ENCODE measurements around the gene ZNF565. TPM values are rescaled to one million over a fixed set of nuclear protein-coding genes. Genes with fewer than 3 reads are reported as not detected.

Gene ZNF565
- total and polyA plus RNA-seq, 10 of the 15 experiments (the other 5 are each of a cell fraction or from before 2014, with no cell fraction given) = 0.72 to 2.2 (median 1.8) TPM

- TF ChIP-seq RELB (IDR thresholded peaks at IDR 0.05; ENCODE audit: low read depth) (no peak), ETV6 (conservative IDR thresholded peaks at IDR 0.05 in 1 of 2, IDR thresholded peaks at IDR 0.05 in 1 of 2; ENCODE audit: borderline replicate concordance in 1 of 2, low read depth in 1 of 2) (no peak), KAT2A (conservative IDR thresholded peaks at IDR 0.05; ENCODE audit: control insufficient read depth, low read depth, low read length) (no peak), ZNF24 (IDR thresholded peaks at IDR 0.05) (no peak), CBX3 (IDR thresholded peaks at IDR 0.05; ENCODE audit: borderline replicate concordance, low read depth) (no peak), PML (IDR thresholded peaks at IDR 0.05; ENCODE audit: low read length) (peak; percentile 73; the same call in 1 of the 2 replicates), NFYA (IDR thresholded peaks at IDR 0.05; ENCODE audit: borderline replicate concordance, low read depth, low read length) (no peak), POU2F2 (IDR thresholded peaks at IDR 0.05; ENCODE audit: borderline replicate concordance, low read depth, low read length) (no peak), PRDM15 (CRISPR knock-in tag; IDR thresholded peaks at IDR 0.05) (no peak), MXI1 (IDR thresholded peaks at IDR 0.05; ENCODE audit: low read depth, low read length) (no peak), POLR2AphosphoS5 (IDR thresholded peaks at IDR 0.05; ENCODE audit: low read length) (peak; percentile 71), ZNF384 (IDR thresholded peaks at IDR 0.05; ENCODE audit: borderline replicate concordance, low read depth, low read length) (no peak), PAX8 (IDR thresholded peaks at IDR 0.05) (no peak), ATF7 (IDR thresholded peaks at IDR 0.05; ENCODE audit: low read depth) (no peak; the same call in 1 of the 2 replicates), DPF2 (IDR thresholded peaks at IDR 0.05) (no peak), IRF5 (IDR thresholded peaks at IDR 0.05; ENCODE audit: borderline replicate concordance) (no peak), LARP7 (IDR thresholded peaks at IDR 0.05) (no peak), CEBPZ (IDR thresholded peaks at IDR 0.05; ENCODE audit: low read depth, low read length) (no peak), GATAD2B (conservative IDR thresholded peaks at IDR 0.05; ENCODE audit: low read depth) (no peak; the same call in 1 of the 2 replicates)
Measured at GRCh38 chr19:36215276-36216123, 1.0 kb upstream of the ZNF565 start (continued).
